ENCODE data around the gene SYT4.

SYT4 gene

GRCh38 chr18:43283299-43283698 is 6.0 kb upstream of the SYT4 start:
- ChIA-PET CTCF (no interaction called here), POLR2A (no interaction called here)
- H3K4me3 ChIP-seq (ENCODE audit: low read depth, low read length), result no peak overlapping the region
- TF ChIP-seq, protein P1, sequence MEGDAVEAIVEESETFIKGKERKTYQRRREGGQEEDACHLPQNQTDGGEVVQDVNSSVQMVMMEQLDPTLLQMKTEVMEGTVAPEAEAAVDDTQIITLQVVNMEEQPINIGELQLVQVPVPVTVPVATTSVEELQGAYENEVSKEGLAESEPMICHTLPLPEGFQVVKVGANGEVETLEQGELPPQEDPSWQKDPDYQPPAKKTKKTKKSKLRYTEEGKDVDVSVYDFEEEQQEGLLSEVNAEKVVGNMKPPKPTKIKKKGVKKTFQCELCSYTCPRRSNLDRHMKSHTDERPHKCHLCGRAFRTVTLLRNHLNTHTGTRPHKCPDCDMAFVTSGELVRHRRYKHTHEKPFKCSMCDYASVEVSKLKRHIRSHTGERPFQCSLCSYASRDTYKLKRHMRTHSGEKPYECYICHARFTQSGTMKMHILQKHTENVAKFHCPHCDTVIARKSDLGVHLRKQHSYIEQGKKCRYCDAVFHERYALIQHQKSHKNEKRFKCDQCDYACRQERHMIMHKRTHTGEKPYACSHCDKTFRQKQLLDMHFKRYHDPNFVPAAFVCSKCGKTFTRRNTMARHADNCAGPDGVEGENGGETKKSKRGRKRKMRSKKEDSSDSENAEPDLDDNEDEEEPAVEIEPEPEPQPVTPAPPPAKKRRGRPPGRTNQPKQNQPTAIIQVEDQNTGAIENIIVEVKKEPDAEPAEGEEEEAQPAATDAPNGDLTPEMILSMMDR (IDR thresholded peaks at IDR 0.05; ENCODE audit: insufficient read depth, low read length, missing control alignments), result no peak
- DNase-seq (ENCODE audit: low read depth, low spot score), result no peak

- DNase-seq (ENCODE audit: low read depth, low spot score), result no peak
- TF ChIP-seq, protein P1 (IDR thresholded peaks at IDR 0.05; ENCODE audit: insufficient read depth, low read length, missing control alignments), result no peak
- POLR2A ChIA-PET, result no interaction called here
- H3K4me3 ChIP-seq (ENCODE audit: low read depth, low read length), result no peak overlapping the region
- CTCF ChIA-PET, result interaction anchor here (0.5 to 1.6 kb wide), 3 partner anchors 8 to 1104 kb away, joined by 3 to 8 read pairs (median 3); no protein-coding TSS in a partner anchor
Observed at GRCh38 chr18:43279015-43279744, 1.9 kb upstream of the SYT4 start.

GRCh38 chr18:43278355-43278754 is 1.1 kb upstream of the SYT4 start:
- TF ChIP-seq, protein P1 (IDR thresholded peaks at IDR 0.05; ENCODE audit: insufficient read depth, low read length, missing control alignments), result no peak
- no peak overlapping the region for H3K4me3 ChIP-seq (ENCODE audit: low read depth, low read length)
- ChIA-PET CTCF (interaction anchor here (1.5 kb wide), 1 partner anchor 979 kb away, joined by 3 read pairs; no protein-coding TSS in a partner anchor), POLR2A (no interaction called here)
- no peak for DNase-seq (ENCODE audit: low read depth, low spot score)

DNA sequence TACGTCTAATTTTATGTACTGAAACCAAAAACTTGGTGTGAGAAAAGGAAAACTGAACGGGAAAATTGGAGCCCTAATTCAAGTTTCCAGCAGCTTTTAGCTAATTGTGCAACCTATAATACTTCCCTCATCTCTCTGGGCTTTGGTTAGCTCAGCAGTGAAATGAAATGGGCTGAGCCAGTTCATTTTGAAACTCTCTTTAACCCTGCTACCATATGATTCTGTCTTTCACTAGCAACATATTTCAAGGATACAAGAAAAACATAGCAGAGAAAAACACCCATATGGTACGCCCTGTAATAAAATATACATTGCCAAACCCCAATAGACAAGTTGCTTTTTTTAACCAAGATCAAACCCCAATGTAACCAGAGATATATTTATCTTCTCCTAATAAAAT is 799 bp downstream of the SYT4 start:
- ChIA-PET POLR2A (no interaction called here), CTCF (interaction anchor here (1.0 kb wide), 1 partner anchor 1162 kb away, joined by 3 read pairs; no protein-coding TSS in a partner anchor)
- TF ChIP-seq, protein P1 (IDR thresholded peaks at IDR 0.05; ENCODE audit: insufficient read depth, low read length, missing control alignments), result no peak
- H3K4me3 ChIP-seq (ENCODE audit: low read depth, low read length), result no peak overlapping the region
- DNase-seq (ENCODE audit: low read depth, low spot score), result no peak

GRCh38 chr18:43275546-43275945 is 1.7 kb downstream of the SYT4 start:
- CTCF ChIA-PET, result no interaction called here
- POLR2A ChIA-PET, result no interaction called here
- H3K4me3 ChIP-seq (ENCODE audit: low read depth, low read length), result no peak overlapping the region
- no peak for DNase-seq (ENCODE audit: low read depth, low spot score)
- TF ChIP-seq, protein P1 (IDR thresholded peaks at IDR 0.05; ENCODE audit: insufficient read depth, low read length, missing control alignments), result no peak

DNA sequence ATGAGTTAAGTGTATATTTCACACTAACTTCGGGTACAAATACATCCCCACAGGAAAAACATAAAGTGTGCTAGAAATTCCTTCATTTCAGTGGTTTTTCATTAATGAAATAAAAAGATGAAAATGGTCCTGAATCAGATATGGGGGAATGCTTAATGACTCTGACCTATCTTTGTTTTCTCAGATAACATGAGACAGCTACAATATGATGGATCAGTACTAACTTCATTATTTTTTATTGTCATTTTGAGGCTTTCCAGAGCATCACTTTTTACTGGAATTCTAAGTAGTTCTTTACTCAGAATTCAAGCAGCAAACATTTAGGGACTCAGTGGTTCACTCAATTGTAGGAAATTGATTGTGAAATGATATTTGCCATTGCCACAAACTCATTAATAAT is 2.8 kb downstream of the SYT4 start:
- CTCF ChIA-PET, result interaction anchor here (4.4 to 5.1 kb wide), 2 partner anchors 1160 to 1222 kb away, joined by 40 to 124 read pairs; no protein-coding TSS in a partner anchor
- TF ChIP-seq, protein P1 (IDR thresholded peaks at IDR 0.05; ENCODE audit: insufficient read depth, low read length, missing control alignments), result no peak
- no peak for DNase-seq (ENCODE audit: low read depth, low spot score)
- H3K4me3 ChIP-seq (ENCODE audit: low read depth, low read length), result no peak overlapping the region
- POLR2A ChIA-PET, result no interaction called here

Measured in AG04449 (cell line).